Measurements from ENCODE around the gene STK4. TPM values are rescaled to one million over a fixed set of nuclear protein-coding genes. Genes with fewer than 3 reads are reported as not detected.

Gene STK4
- total and polyA plus RNA-seq, 2 donors (not counting 3 experiments of a cell fraction or from before 2014, with no cell fraction given): 9.1 to 29.6 TPM

GRCh38 chr20:45064812-45065211 lies 98.5 kb downstream of the STK4 start:
- CTCF ChIA-PET: no interaction called here
- H4K20me1 ChIP-seq (replicated peaks; ENCODE audit: control insufficient read depth, extremely low read depth, insufficient read depth, low read length): no peaks in the 10 kb centered on the region
- dilution Hi-C loops (cut with MboI; ENCODE audit: extremely low pct_ligation_motif_present, low sequenced_read_pairs): no loop called here

GRCh38 chr20:45066372-45066771 lies 100.1 kb downstream of the STK4 start:
- H3K27me3 ChIP-seq (ENCODE audit: control insufficient read depth in 2 of 2, insufficient read depth in 2 of 2, low read length in 2 of 2): no peaks in the 10 kb centered on the region
- dilution Hi-C loops (cut with MboI; ENCODE audit: extremely low pct_ligation_motif_present, low sequenced_read_pairs): no loop called here
- intact Hi-C loops (cut with micrococcal nuclease): no loop called here
- H4K20me1 ChIP-seq (replicated peaks; ENCODE audit: control insufficient read depth, extremely low read depth, insufficient read depth, low read length): no peaks in the 10 kb centered on the region
- TF ChIP-seq EZH2 (IDR thresholded peaks at IDR 0.05; ENCODE audit: borderline replicate concordance, low read depth, low read length, severe bottlenecking): no peak
- no peak for TF ChIP-seq MAX (IDR thresholded peaks at IDR 0.05; ENCODE audit: insufficient read depth, insufficient read length)
- peaks cover 3% of the 10 kb centered on the region for H3K79me2 ChIP-seq (ENCODE audit: control insufficient read depth, insufficient read depth, low read length)
- H3K9me1 ChIP-seq (replicated peaks; ENCODE audit: control insufficient read depth, extremely low read depth, insufficient read depth, low read length): peaks cover 3% of the 10 kb centered on the region
- no peaks in the 10 kb centered on the region for H3K9me3 ChIP-seq (replicated peaks; ENCODE audit: control insufficient read depth, insufficient read depth, low read length)
- H3K27ac ChIP-seq (ENCODE audit: insufficient read depth, low read depth, low read length): no peak overlapping the region
- H3K4me3 ChIP-seq (replicated peaks in 1 of 3; ENCODE audit: insufficient read depth in 1 of 3, low read depth in 1 of 3, low read length in 3 of 3): no peak overlapping the region
- BruUV-seq (replicated peaks): no TSS peak
- DNase-seq (ENCODE audit: low read depth, low spot score) (no peak), FAIRE-seq (no peak)
- H3K9ac ChIP-seq (replicated peaks; ENCODE audit: extremely low read depth, insufficient read depth, low read length): no peak overlapping the region
- H3K4me2 ChIP-seq (ENCODE audit: insufficient read depth, low read length): no peak overlapping the region
- no peaks in the 10 kb centered on the region for H3K36me3 ChIP-seq (ENCODE audit: control insufficient read depth in 2 of 2, extremely low read depth in 1 of 2, insufficient read depth in 2 of 2, low read length in 2 of 2)
- peaks cover 11% of the 10 kb centered on the region for H3K4me1 ChIP-seq (ENCODE audit: control insufficient read depth, extremely low read depth, insufficient read depth, low read length)
- no peak overlapping the region for H2AFZ ChIP-seq (ENCODE audit: low read depth, low read length)
- CTCF ChIA-PET: interaction anchor here (1.4 to 2.1 kb wide), 3 partner anchors 16 to 29 kb away, joined by 4 to 7 read pairs (median 6); no protein-coding TSS in a partner anchor
- POLR2A ChIA-PET: no interaction called here

More at GRCh38 chr20:45064812-45065211, 98.5 kb downstream of the STK4 start:
- no peak for TF ChIP-seq MAX (IDR thresholded peaks at IDR 0.05; ENCODE audit: insufficient read depth, insufficient read length)
- no peak for TF ChIP-seq GATA2 (IDR thresholded peaks at IDR 0.05; ENCODE audit: insufficient read depth, insufficient read length, low read depth, low read length)
- TF ChIP-seq JUN (IDR thresholded peaks at IDR 0.05; ENCODE audit: borderline replicate concordance, insufficient read depth, insufficient read length, low read depth): no peak
- no peak for TF ChIP-seq FOS (IDR thresholded peaks at IDR 0.05; ENCODE audit: borderline replicate concordance, insufficient read depth, low read length)
- TF ChIP-seq POLR2AphosphoS5 (IDR thresholded peaks at IDR 0.05; ENCODE audit: insufficient read depth, low read depth, low read length): no peak
- Histone ChIP-seq H3K27me3 (ENCODE audit: control insufficient read depth in 2 of 2, insufficient read depth in 2 of 2, low read length in 2 of 2) (no peaks in the 10 kb centered on the region), H3K9ac (replicated peaks; ENCODE audit: extremely low read depth, insufficient read depth, low read length) (no peak overlapping the region), H3K79me2 (ENCODE audit: control insufficient read depth, insufficient read depth, low read length) (peaks cover 3% of the 10 kb centered on the region), H3K4me3 (replicated peaks in 1 of 3; ENCODE audit: insufficient read depth in 1 of 3, low read depth in 1 of 3, low read length in 3 of 3) (no peak overlapping the region), H3K36me3 (ENCODE audit: control insufficient read depth in 2 of 2, extremely low read depth in 1 of 2, insufficient read depth in 2 of 2, low read length in 2 of 2) (no peaks in the 10 kb centered on the region), H3K4me2 (ENCODE audit: insufficient read depth, low read length) (no peak overlapping the region), H3K4me1 (ENCODE audit: control insufficient read depth, extremely low read depth, insufficient read depth, low read length) (peaks cover 13% of the 10 kb centered on the region), H3K9me3 (replicated peaks; ENCODE audit: control insufficient read depth, insufficient read depth, low read length) (no peaks in the 10 kb centered on the region), H2AFZ (ENCODE audit: low read depth, low read length) (no peak overlapping the region), H3K9me1 (replicated peaks; ENCODE audit: control insufficient read depth, extremely low read depth, insufficient read depth, low read length) (peaks cover 3% of the 10 kb centered on the region), H3K27ac (ENCODE audit: insufficient read depth, low read depth, low read length) (no peak overlapping the region)
- DNase-seq (ENCODE audit: low read depth, low spot score) (no peak), FAIRE-seq (no peak)
- BruUV-seq (replicated peaks): no TSS peak
- intact Hi-C loops (cut with micrococcal nuclease): no loop called here
- POLR2A ChIA-PET: no interaction called here

All from endothelial cell of umbilical vein (primary cell).